GM19324 (cell line): ENCODE results near the gene HOXB4.

Experiments
- ATAC-seq: cut with Tn5 transposase; IDR thresholded peaks from one replicate; pipeline ENCODE4 v1.9.1; 2021; ENCODE audit warnings: mild to moderate bottlenecking, moderate library complexity; ENCODE audit not compliant: unreplicated experiment, low FRiP score

The HOXB4 gene

GRCh38 chr17:48549914-48550501 lies 28.1 kb downstream of the HOXB4 start:
- no peak for ATAC-seq

GRCh38 chr17:48549281-48549630 lies 28.9 kb downstream of the HOXB4 start:
- ATAC-seq = no peak

- no peak for ATAC-seq
These were observed 29.4 kb downstream of the HOXB4 start for GRCh38 chr17:48548523-48549280.

- ATAC-seq = no peak
These were observed 30.2 kb downstream of the HOXB4 start for GRCh38 chr17:48547808-48548522.

GRCh38 chr17:48546924-48547807 lies 31.0 kb downstream of the HOXB4 start:
- ATAC-seq = no peak

- ATAC-seq = no peak
These were observed 31.8 kb downstream of the HOXB4 start for GRCh38 chr17:48546137-48546923.

GRCh38 chr17:48545539-48545938 lies 32.6 kb downstream of the HOXB4 start:
- no peak for ATAC-seq

- ATAC-seq = no peak
These were observed 33.2 kb downstream of the HOXB4 start, which contains the start of gene HOXB2 for GRCh38 chr17:48545022-48545375. TSS of gene HOXB2 (minus strand) at chr17:48545109. CDS start at chr17:48544911, 198 bp downstream.

GRCh38 chr17:48544349-48545021 lies 33.7 kb downstream of the HOXB4 start:
- ATAC-seq = no peak

- no peak for ATAC-seq
These were observed 34.2 kb downstream of the HOXB4 start for GRCh38 chr17:48543854-48544348.

GRCh38 chr17:48543107-48543853 lies 34.9 kb downstream of the HOXB4 start:
- peak; percentile 69 for ATAC-seq

GRCh38 chr17:48542698-48543106 lies 35.4 kb downstream of the HOXB4 start:
- ATAC-seq = no peak

- no peak for ATAC-seq
These were observed 36.0 kb downstream of the HOXB4 start for GRCh38 chr17:48542114-48542656.

GRCh38 chr17:48541577-48542113 lies 36.5 kb downstream of the HOXB4 start:
- ATAC-seq = no peak

- ATAC-seq = no peak
These were observed 37.0 kb downstream of the HOXB4 start for GRCh38 chr17:48541036-48541576.

- ATAC-seq = no peak
These were observed 37.9 kb downstream of the HOXB4 start for GRCh38 chr17:48540213-48540612.

- ATAC-seq = no peak
These were observed 39.0 kb downstream of the HOXB4 start for GRCh38 chr17:48539177-48539576.

- no peak for ATAC-seq
These were observed 40.8 kb downstream of the HOXB4 start for GRCh38 chr17:48537316-48537715.
